ENCODE data around the gene PLCB2.

DNA sequence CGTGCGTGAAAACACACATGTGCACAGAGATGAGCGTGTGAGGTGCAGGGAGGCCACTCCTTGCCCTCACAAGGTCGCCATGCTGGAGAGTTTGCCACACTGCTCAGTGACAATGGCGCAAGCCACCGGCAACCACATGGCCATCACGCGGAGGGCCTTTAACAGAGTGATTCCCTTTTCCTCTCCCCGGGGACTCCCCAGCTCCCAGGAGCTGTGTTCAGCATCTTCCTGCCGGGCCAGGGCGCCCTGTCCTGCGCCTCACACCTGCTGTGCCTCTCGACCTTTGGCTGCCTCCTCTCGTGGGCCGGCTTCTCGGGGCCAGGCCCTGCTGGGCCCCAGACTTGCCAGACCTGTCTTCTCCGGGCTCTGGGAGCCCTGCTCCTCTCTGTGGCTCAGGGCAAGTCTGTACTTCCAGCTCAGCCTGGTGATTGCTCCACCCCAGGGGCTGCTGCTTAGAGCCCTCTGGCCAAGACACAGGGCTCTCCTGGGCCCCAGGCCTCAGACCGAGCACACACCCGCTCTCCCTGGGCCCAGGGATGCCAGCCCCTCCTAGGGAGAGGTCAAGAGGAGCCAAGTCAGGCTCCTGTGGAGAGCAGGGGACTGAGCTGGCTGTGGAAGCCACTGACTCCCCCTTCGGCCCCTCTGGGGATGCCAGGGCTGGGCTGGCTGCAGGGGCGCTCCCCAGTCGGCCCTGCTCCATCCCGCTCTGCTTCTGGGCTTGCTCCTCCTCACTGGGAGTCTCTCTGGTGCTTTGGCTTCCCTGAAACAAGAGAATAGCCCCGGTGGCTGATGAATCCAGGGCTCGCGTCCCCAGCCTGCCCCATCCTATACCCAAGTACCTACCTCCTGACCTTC, 27.4 kb upstream of the PLCB2 start:
- TF ChIP-seq, protein P1, sequence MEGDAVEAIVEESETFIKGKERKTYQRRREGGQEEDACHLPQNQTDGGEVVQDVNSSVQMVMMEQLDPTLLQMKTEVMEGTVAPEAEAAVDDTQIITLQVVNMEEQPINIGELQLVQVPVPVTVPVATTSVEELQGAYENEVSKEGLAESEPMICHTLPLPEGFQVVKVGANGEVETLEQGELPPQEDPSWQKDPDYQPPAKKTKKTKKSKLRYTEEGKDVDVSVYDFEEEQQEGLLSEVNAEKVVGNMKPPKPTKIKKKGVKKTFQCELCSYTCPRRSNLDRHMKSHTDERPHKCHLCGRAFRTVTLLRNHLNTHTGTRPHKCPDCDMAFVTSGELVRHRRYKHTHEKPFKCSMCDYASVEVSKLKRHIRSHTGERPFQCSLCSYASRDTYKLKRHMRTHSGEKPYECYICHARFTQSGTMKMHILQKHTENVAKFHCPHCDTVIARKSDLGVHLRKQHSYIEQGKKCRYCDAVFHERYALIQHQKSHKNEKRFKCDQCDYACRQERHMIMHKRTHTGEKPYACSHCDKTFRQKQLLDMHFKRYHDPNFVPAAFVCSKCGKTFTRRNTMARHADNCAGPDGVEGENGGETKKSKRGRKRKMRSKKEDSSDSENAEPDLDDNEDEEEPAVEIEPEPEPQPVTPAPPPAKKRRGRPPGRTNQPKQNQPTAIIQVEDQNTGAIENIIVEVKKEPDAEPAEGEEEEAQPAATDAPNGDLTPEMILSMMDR (optimal IDR thresholded peaks at IDR 0.05 in 1 of 3, IDR thresholded peaks at IDR 0.05 in 1 of 3, conservative IDR thresholded peaks at IDR 0.05 in 1 of 3; ENCODE audit: extremely low read depth in 1 of 3, insufficient read depth in 2 of 3, low read length in 3 of 3) = no peak
- TF ChIP-seq EZH2 (IDR thresholded peaks at IDR 0.05; ENCODE audit: low read length) = no peak

All from keratinocyte (primary cell).